Glomerular visceral epithelial cell (primary cell): ENCODE results near the gene SORBS2.

Experiments used
- DNase-seq: peaks from one replicate; pipeline ENCODE4 v3.0.0-alpha.2; 2016; ENCODE audit errors: extremely low spot score

The SORBS2 gene

DNA sequence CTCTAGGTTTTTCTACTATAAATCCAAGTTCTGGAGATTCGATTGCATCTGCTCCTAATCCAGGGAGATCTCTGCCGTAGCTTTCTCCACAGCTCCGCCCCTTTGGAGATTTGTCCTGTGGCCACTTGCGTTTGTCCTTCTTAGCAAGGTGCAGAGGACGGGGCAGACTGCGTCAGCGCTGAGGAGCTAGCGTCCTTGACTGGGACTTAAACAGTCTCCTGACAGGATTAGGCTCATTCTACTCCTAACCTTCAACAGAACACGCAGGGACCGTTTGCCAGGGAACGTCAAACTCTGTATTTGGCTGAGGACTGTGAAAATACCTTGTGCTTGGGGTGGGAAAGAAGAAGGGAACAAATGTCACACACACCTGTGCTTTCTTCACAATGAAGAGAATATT is 38.6 kb downstream of the SORBS2 start:
- no peak for DNase-seq

- DNase-seq = no peak
Observed at GRCh38 chr4:185772391-185773093, 39.5 kb downstream of the SORBS2 start.

DNA sequence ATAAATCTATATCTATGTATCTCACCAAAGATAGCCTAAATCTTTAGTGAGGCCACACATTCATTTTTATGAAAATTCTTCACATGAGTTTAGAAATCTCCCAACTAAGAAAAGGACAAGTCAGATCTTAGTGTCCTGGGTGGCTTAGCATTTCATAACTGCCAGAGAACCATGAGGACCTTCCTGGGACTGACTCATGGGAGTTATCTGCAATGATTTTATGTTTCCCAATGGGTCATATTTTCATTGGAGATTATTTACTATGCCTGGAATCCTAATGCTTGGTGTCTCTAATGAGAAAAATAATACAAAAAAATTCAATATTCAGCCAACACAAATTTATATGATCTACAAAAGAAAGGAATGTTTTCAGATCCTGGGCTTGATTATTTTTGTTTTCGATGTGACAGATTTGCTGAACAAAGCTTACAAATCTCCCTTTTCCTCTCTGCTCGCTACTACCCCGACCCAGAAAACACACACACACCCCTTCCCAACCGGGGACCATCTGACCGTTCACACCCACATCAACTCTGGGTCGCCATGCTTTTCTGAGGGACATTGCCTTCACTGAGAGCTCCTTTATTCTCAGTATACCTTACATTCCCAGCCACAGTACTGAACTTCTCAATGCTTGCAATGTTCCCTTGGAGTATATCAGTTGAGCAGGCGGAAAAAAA is 40.1 kb downstream of the SORBS2 start:
- DNase-seq = no peak

DNA sequence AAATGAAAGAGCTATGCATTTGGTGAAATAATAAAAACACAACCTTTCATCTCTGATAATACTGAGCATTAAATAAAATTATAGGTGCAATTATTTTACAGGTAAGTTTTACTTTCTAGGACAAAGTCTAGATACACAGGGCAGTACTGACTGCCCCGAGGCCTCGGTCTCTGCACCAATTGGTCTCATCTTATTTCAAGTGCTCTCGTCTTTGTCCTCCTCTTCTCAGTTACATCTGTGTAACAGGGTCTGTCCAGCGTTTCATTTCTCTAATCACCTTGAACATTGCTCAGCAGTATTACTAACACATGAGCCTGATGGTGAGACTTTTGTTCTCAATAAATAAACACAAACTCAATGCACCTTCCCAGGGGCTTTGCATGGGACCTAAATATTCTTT is 44.5 kb downstream of the SORBS2 start:
- DNase-seq = no peak

GRCh38 chr4:185764876-185765275 is 47.1 kb downstream of the SORBS2 start:
- no peak for DNase-seq

- no peak for DNase-seq
Observed at GRCh38 chr4:185761352-185762235, 50.4 kb downstream of the SORBS2 start.

- no peak for DNase-seq
Observed at GRCh38 chr4:185758807-185759206, 53.2 kb downstream of the SORBS2 start.

DNA sequence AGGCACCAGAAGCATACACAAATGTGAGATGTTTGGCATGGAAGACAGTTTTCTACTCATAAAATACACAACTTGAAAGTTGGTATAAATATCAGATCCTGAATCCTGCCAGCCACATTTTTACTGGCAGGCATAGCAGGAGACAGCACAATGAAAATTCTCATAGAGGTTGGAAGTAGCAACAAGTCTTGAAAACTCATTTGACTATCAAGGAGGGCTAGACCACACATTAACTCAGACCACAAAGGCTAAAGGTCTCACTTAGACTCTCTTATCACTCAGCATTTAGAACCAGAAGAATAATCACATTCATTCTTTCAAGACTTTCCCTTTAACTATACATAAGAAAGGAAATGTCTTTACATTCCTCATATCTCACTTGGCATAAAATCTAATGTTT is 56.5 kb downstream of the SORBS2 start:
- DNase-seq = no peak

- no peak for DNase-seq
Observed at GRCh38 chr4:185754961-185755360, 57.0 kb downstream of the SORBS2 start.

GRCh38 chr4:185752872-185753271 is 59.1 kb downstream of the SORBS2 start:
- DNase-seq = no peak

DNA sequence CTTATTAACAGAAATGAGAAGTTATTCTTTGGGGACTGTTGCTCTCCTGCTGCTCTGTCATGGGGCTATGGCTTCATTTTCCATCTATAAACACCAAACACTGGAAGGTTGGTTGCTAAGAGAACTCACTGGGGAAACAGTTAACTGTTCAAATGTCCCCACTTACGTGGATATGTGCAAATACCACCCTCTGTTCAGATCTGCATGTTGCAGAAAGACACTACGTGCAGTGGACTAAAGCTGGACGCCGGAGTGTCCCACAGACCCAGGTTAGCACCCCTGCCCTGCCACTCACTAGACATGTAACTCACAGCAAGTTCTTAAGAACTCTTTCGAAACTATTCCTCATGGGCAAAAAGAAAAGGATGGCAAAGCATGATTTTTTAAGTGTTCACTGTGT is 62.1 kb downstream of the SORBS2 start:
- no peak for DNase-seq

GRCh38 chr4:185748901-185749390 is 63.0 kb downstream of the SORBS2 start:
- DNase-seq = no peak

GRCh38 chr4:185745891-185746290 is 66.1 kb downstream of the SORBS2 start:
- no peak for DNase-seq

DNA sequence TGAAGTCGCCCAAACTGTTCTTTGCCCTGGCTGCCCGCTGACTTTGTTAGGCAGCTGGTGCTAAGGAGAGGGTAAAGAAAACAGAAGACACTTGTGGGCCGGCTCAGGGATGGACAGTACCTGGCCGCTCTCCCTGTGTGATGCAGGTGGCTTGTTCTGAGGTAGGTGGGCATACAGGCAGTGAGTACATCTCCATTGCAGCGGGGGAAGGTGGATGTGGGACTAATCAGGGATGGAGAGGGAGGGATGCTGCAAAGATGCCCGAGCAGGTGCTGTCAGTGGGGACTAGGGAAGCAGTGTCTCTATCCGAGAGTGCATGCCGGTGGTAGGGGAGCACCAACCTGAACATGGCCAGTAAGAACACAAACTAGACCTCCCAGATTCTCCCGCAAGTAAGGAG is 67.0 kb downstream of the SORBS2 start:
- DNase-seq = no peak

DNA sequence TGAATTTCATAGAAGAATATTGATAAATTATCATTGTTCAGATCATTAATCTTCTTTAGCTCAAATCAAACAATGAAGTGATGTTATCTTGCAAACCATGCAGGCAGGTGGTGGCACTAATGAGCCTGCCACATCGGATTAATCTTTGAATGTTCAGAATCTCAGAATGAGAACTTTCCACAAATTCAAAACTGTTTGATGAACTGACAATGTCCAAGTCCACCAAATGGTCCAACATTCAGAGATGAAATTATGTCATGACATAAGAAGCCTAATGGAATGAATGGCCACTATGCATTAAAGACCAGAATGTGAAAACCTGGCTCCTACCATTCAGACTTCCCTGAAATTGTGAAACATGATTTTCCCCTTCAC is 67.5 kb downstream of the SORBS2 start:
- no peak for DNase-seq

DNA sequence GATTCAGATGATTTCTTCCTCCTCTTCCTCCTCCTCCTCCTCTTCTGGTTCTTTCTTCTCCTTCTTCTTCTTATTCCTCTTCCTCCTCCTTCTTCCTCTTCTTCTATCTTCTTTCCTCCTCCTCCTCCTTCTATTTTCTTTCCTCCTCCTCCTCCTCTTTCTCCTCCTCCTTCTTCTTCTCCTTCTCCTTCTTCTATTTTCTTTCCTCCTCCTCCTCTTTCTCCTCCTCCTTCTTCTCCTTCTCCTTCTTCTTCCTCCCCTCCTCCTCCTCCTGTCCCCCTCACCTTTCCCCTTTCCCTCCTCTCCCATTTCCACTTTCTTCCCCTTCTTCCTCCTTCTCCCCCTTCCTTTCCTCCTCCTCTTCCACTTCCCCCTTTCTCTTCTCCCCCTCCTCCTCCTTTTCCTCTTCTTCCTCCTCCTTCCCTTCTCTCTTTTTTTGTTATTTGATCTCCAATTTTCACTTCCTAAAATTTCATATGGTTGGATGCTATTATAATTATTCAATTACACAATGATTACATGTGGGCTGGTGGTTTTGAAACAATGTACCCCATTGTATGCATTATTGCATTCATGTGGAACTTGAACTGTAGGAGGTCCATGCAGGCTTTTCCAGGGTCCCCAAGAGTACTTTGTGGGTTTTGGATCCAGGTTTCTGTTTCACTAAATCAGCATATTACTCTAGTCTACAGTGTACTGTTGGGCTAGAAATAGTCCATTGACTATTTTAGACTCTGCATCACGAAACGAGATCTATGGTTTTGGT is 68.1 kb downstream of the SORBS2 start:
- DNase-seq = no peak

- no peak for DNase-seq
Observed at GRCh38 chr4:185742766-185743165, 69.2 kb downstream of the SORBS2 start.

- no peak for DNase-seq
Observed at GRCh38 chr4:185741795-185742194, 70.2 kb downstream of the SORBS2 start.

- no peak for DNase-seq
Observed at GRCh38 chr4:185740471-185740873, 71.5 kb downstream of the SORBS2 start.

DNA sequence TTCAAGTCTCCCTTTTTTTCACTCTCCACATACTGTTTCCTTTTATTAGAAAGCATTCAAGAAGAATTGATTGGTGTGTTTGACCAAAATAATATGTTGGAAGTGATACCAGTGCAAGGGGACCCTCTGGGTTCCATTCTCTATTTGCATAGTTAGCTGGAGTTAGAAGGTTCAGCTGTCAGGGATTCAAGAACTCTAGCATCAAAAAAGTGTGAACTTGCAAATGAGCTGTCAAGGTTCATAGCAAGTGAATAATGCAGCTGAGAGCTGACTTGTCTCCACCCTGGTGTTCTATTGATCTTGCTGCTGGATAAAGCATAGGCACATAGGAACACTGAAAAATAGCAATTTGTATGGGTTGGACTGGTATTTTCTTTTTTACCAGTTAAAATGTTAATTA is 73.2 kb downstream of the SORBS2 start:
- no peak for DNase-seq

- no peak for DNase-seq
Observed at GRCh38 chr4:185738038-185738552, 73.9 kb downstream of the SORBS2 start.
